ENCODE results near the gene GPHA2. TPM values are rescaled to one million over a fixed set of nuclear protein-coding genes. Genes with fewer than 3 reads are reported as not detected.

The GPHA2 gene
- total and polyA plus RNA-seq, 2 donors (not counting 1 experiment from before 2014, with no cell fraction given): not detected

DNA sequence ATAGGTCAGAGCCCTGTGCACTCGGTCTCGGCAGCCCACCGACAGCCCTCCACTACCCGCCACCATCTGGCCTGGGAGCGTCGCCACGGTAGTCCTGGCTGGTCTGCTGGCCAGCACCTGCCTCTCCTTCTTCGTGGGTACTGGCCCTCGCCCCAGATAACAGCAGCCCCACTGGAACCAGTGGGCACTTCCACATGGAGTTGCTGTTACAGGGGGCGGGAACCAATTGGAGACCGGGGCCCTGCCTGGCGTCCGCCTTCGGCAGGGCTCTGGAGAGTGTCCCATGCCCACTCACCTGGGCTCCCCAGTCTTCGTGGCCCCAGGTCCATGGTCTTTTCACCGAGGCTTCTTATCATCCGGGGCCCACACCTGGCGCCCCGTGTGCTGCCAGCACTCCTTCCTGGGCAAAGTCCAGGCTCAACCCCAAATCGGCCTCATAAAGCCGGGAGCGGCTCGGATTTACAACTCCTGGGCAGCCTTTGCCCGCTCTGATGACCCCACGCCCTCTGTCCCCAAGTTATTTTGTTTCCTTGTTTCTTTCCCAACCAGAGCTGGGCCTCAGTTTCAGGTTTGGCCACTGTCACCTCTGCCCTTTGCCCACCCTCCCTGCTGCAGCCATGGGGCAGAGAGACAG lies 44.4 kb downstream of the GPHA2 start:
- Histone ChIP-seq H4K20me1 (ENCODE audit: control insufficient read depth, extremely low read depth, insufficient read depth, low read length) (no peaks in the 10 kb centered on the region), H3K27ac (ENCODE audit: insufficient read depth, low read length) (no peak overlapping the region), H3K4me3 (replicated peaks in 1 of 4; ENCODE audit: control extremely low read depth in 1 of 4, insufficient read depth in 1 of 4, low read depth in 3 of 4, low read length in 4 of 4) (no peak overlapping the region), H3K36me3 (ENCODE audit: control insufficient read depth, insufficient read depth, low read length) (peaks cover 2% of the 10 kb centered on the region), H3K4me1 (ENCODE audit: control insufficient read depth, extremely low read depth, insufficient read depth, low read length) (peaks cover 3% of the 10 kb centered on the region), H3K27me3 (ENCODE audit: control insufficient read depth, insufficient read depth, low read length) (no peaks in the 10 kb centered on the region), H3K4me2 (ENCODE audit: extremely low read depth, insufficient read depth, low read length) (no peak overlapping the region), H2AFZ (ENCODE audit: low read length) (no peak overlapping the region), H3K9ac (ENCODE audit: insufficient read depth, low read length) (no peak overlapping the region), H3K79me2 (ENCODE audit: control insufficient read depth, insufficient read depth, low read length) (no peaks in the 10 kb centered on the region), H3K9me3 (ENCODE audit: control insufficient read depth, insufficient read depth, low read depth, low read length) (no peaks in the 10 kb centered on the region)
- DNase-seq (ENCODE audit: low read depth in 2 of 2): no peak
- TF ChIP-seq, protein P1, sequence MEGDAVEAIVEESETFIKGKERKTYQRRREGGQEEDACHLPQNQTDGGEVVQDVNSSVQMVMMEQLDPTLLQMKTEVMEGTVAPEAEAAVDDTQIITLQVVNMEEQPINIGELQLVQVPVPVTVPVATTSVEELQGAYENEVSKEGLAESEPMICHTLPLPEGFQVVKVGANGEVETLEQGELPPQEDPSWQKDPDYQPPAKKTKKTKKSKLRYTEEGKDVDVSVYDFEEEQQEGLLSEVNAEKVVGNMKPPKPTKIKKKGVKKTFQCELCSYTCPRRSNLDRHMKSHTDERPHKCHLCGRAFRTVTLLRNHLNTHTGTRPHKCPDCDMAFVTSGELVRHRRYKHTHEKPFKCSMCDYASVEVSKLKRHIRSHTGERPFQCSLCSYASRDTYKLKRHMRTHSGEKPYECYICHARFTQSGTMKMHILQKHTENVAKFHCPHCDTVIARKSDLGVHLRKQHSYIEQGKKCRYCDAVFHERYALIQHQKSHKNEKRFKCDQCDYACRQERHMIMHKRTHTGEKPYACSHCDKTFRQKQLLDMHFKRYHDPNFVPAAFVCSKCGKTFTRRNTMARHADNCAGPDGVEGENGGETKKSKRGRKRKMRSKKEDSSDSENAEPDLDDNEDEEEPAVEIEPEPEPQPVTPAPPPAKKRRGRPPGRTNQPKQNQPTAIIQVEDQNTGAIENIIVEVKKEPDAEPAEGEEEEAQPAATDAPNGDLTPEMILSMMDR (conservative IDR thresholded peaks at IDR 0.05 in 1 of 2, IDR thresholded peaks at IDR 0.05 in 1 of 2; ENCODE audit: low read depth in 1 of 2, low read length in 2 of 2): no peak
- TF ChIP-seq EZH2 (IDR thresholded peaks at IDR 0.05; ENCODE audit: low read length, missing control alignments): no peak

- H3K36me3 ChIP-seq (ENCODE audit: control insufficient read depth, insufficient read depth, low read length): peaks cover 2% of the 10 kb centered on the region
- H3K79me2 ChIP-seq (ENCODE audit: control insufficient read depth, insufficient read depth, low read length): no peaks in the 10 kb centered on the region
- no peaks in the 10 kb centered on the region for H3K27me3 ChIP-seq (ENCODE audit: control insufficient read depth, insufficient read depth, low read length)
- H3K4me3 ChIP-seq (replicated peaks in 1 of 4; ENCODE audit: control extremely low read depth in 1 of 4, insufficient read depth in 1 of 4, low read depth in 3 of 4, low read length in 4 of 4): no peak overlapping the region
- H2AFZ ChIP-seq (ENCODE audit: low read length): no peak overlapping the region
- H3K27ac ChIP-seq (ENCODE audit: insufficient read depth, low read length): no peak overlapping the region
- DNase-seq (ENCODE audit: low read depth in 2 of 2): no peak
- H3K9ac ChIP-seq (ENCODE audit: insufficient read depth, low read length): no peak overlapping the region
- no peaks in the 10 kb centered on the region for H3K9me3 ChIP-seq (ENCODE audit: control insufficient read depth, insufficient read depth, low read depth, low read length)
- H3K4me2 ChIP-seq (ENCODE audit: extremely low read depth, insufficient read depth, low read length): no peak overlapping the region
- H4K20me1 ChIP-seq (ENCODE audit: control insufficient read depth, extremely low read depth, insufficient read depth, low read length): no peaks in the 10 kb centered on the region
- no peak for TF ChIP-seq EZH2 (IDR thresholded peaks at IDR 0.05; ENCODE audit: low read length, missing control alignments)
- TF ChIP-seq, protein P1 (conservative IDR thresholded peaks at IDR 0.05 in 1 of 2, IDR thresholded peaks at IDR 0.05 in 1 of 2; ENCODE audit: low read depth in 1 of 2, low read length in 2 of 2): no peak
- peaks cover 3% of the 10 kb centered on the region for H3K4me1 ChIP-seq (ENCODE audit: control insufficient read depth, extremely low read depth, insufficient read depth, low read length)
These were observed 45.2 kb downstream of the GPHA2 start for GRCh38 chr11:64890522-64890939.

DNA sequence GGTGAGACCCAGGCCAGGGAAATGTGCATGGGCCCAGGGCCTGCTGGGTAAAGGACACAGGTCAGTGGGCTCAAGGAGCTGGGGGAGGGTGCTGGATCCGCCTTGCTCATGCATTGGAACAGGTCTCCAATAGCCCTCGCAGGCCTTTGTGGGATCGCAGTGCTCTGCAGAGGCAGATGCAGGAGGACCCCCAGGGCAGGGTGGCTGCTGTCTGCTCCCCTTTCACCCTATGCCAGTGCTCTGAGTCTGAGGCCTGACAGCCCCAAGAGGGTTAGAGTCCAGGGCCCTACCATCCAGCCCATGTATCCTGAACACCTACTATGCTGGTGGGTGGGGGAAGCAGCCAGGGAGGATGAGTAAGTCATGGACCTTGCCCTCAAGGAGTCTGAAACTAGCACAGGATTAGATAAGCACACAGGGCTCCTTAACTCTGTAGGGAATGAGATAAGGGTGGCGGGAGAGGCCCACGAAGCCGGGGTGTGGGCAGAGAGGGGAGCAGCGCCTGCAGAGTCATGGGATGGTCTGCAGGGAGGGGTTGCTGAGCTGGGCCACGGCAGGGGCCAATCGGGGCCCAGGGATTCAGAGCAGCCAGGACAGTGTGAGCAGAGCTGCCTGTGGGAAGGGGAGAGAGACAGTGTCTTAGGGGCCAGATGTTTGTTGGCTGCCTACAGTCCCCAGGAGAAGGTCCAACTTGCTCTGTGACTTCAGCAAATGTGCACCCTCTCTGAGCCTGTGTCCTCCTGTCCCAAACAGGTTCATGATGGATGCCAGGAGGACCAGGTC lies 46.8 kb downstream of the GPHA2 start:
- Histone ChIP-seq H3K36me3 (ENCODE audit: control insufficient read depth, insufficient read depth, low read length) (no peaks in the 10 kb centered on the region), H3K9ac (ENCODE audit: insufficient read depth, low read length) (no peak overlapping the region), H3K27me3 (ENCODE audit: control insufficient read depth, insufficient read depth, low read length) (no peaks in the 10 kb centered on the region), H3K4me1 (ENCODE audit: control insufficient read depth, extremely low read depth, insufficient read depth, low read length) (peaks cover 3% of the 10 kb centered on the region), H3K27ac (ENCODE audit: insufficient read depth, low read length) (no peak overlapping the region), H3K9me3 (ENCODE audit: control insufficient read depth, insufficient read depth, low read depth, low read length) (no peaks in the 10 kb centered on the region), H3K4me3 (replicated peaks in 1 of 4; ENCODE audit: control extremely low read depth in 1 of 4, insufficient read depth in 1 of 4, low read depth in 3 of 4, low read length in 4 of 4) (no peak overlapping the region), H4K20me1 (ENCODE audit: control insufficient read depth, extremely low read depth, insufficient read depth, low read length) (no peaks in the 10 kb centered on the region), H2AFZ (ENCODE audit: low read length) (no peak overlapping the region), H3K4me2 (ENCODE audit: extremely low read depth, insufficient read depth, low read length) (no peak overlapping the region), H3K79me2 (ENCODE audit: control insufficient read depth, insufficient read depth, low read length) (no peaks in the 10 kb centered on the region)
- peak in 1 of 2 donors; percentile 21 for DNase-seq (ENCODE audit: low read depth in 2 of 2)
- TF ChIP-seq, protein P1 (conservative IDR thresholded peaks at IDR 0.05 in 1 of 2, IDR thresholded peaks at IDR 0.05 in 1 of 2; ENCODE audit: low read depth in 1 of 2, low read length in 2 of 2): no peak
- TF ChIP-seq EZH2 (IDR thresholded peaks at IDR 0.05; ENCODE audit: low read length, missing control alignments): no peak
